Measurements from ENCODE around the gene PACRG.

Gene PACRG

DNA sequence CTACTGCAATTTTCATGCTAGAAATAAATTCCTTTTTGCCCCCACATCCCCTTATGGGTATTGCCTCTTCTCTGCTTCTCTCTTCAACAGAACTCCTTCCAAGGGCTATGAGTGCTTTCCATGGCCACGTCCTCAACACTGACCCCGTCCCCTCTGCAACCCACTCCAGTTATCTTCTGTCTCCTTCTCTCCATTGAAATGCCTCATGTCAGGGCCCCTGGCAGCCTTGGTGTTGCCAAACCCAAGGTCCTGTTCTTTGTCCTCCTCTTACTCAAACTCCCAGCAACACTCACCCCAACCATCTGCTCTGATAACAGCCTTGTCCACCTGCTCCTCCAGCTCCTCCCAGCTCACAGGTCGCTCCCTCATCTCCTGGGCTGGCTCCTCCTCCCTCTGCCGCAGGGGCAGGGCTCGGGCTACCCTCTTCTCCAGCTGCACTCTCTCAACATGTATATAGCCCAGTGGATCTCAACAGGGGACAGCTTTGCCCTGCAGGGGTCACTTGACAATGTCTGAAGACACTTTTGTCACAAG, 490.7 kb downstream of the PACRG start:
- FAIRE-seq, result no peak

DNA sequence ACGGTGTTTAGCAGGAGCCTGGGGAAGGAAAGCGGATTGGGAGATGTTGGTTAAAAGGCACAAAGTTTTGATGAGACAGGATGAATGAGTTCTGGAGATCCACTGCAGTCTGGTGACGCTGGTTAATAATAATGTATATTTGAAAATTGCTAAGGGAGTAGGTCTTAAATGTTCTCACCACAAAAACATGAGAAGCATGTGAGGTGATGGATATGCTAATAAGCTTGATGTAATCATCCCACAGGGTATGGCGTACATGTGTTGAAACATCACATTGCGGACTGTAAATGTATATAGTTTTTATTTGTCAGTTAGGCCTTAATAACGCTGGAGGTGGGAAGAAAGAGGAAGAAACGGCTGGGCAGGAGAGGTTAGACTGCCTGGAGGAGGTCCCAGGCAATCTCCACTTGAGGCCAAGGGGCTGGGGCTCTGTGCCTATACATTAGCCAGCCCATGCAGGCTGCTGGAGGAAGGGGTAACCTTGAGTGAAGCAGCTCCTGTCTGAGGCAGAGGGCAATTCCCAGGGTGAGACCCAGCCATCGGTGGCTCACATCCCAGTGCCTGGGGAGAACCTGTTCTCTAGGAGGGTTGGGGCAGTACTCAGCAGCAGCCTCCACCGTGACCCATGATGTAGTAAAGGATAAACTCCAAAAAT, 498.5 kb downstream of the PACRG start:
- no peak for FAIRE-seq

DNA sequence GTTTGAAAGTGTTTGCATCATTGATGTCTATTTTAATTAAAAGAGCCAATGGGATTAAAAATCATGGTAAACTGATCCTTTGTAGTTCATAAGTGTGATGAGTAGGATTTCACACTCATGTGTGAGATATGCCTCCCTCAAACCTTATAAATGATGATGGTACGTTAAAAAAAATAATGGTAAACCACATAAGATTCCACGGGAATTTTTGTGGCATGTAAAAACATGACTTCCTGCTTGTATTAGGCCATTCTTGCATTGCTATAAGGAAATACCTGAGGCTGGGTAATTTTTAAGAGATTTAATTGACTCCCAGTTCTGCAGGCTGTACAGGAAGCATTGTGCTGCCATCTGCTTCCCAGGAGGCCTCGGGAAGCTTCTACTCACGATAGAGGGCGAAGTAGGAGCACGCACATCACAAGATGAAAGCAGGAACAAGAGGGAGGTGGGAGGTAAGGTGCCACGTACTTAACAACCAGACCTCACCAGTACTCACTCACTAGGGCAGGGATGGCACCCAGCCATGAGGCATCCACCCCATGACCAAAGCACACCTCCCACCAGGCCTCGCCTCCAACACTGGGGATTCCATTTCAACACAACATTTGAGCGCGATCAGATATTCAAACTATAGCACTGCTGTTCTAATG, 499.2 kb downstream of the PACRG start:
- no peak for FAIRE-seq

DNA sequence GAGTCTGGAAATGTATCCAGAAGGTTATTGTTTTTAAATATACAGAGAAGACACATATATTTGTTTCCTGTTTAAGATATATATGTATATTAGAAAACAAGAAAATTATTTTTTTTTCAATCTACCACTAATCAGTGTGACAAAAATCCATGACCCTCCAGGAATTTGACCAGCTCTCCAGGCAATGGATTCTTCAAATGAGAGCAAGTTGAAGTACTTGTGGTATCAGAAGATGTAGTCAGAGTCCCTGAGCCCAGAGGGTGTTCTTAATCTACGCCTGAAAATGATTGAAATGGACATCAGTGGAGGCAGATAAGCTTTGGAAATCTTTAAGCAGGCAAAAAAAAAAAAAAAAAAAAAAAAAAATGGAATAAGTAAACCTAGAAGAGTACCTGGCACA, 500.3 kb downstream of the PACRG start:
- no peak for FAIRE-seq

DNA sequence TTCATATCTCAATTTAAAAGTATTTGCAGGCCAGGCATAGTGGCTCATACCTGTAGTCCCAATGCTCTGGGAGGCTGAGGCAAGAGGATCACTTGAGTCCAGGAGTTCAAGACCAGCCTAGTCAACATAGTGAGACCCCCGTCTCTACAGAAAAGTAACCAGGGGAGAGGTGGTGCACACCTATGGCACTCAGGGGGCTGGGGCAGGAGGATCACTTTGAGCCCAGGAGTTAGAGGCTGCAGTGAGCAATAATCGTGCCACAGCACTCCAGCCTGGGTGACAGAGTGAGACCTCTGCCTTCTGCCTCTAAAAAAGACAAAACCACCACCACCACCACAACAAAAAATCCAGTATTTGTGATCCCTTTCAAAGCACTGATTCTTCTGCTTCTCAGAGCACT, 501.3 kb downstream of the PACRG start:
- FAIRE-seq, result no peak

DNA sequence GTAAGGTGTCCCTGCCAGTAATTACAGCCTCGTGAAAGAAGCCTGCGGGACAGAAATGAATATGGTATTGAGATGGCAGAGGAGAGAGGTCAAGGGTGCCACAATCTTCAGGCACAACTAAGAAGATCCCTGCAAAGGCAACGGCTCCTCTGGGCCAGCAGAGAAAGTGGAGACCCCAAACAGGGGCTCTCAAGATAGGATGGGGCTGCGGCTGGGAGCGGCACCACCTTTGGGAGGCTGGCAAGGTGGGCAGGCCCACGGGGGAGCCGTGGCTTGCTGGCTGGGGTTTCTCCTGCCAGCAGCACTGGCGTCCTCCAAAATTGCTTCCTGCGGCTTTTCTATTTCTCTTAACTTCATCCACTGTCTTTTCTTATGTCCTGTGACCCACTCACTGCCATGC, 503.1 kb downstream of the PACRG start:
- no peak for FAIRE-seq

DNA sequence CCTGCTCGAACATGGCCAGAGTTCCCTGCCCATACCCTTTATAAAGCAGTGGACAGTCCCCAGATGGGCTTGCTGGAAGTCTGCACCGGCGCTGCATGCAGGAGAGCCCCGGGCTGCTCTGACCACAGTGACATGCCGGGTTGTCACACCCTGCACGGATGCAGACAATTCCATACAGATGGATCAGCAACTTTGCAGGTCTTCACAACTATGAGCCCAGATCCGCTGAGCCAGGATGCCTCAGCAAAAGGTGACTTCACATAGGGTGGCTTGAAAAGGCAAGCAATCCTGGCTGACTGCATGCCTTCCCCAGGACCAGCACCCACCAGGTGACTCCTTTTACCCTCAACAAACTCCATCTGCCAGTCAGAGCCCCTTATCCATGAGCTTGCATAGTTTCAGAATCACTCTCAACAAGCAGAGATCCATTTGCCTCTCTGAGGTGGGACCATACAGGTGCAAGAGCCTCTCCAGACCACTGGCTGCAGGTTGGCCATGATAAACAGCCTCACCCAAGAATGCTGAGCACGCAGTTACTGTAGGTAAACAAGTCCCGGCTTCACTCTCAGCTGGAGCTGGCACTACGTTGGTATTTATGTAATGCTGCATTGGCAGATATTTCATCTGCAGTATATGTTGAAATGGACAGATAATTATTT, 503.7 kb downstream of the PACRG start:
- no peak for FAIRE-seq

DNA sequence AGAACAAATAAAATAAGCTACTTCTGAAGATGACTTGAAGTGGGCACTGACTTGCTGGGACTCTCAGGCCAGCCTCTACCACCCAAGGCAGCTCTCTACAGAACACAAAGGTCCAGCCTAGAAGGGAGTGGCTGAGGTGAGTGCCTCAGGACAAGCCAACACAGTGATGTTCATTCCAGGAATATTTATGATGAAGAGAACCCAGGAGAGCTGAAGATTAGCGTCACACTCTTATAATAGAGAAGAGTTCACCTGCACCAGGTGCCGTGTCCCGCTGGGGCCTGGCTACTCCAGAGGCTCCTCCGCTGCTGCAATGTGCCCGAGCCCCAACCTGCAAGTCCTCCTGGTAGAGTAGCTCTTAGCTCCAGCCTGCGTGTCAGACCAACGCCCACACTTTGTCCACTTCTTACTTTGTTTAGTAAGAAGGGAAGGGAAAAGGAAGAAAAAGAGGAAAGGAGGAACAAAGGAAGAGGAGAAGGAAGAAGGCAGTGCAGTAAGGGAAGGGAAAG, 504.3 kb downstream of the PACRG start:
- no peak for FAIRE-seq

DNA sequence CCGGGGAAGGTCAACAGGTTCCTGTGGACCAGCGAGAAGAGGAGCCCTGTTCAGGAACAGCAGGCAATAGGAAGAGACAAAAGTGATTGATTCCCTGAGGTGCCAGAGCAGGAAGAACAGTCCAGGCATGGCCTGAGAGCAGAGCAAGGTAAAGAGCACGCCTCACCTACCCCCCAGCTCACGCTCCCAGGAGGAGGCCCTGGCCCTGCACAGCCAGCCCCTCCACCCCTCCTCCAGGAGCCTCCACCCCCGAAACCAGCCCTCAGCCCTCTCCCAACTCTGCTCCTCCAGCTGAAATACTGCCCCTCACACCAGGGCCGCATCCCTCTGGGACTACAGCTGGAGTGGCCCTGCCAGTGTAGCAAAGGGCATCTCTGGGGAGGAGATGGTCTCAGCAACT, 504.9 kb downstream of the PACRG start:
- no peak for FAIRE-seq

DNA sequence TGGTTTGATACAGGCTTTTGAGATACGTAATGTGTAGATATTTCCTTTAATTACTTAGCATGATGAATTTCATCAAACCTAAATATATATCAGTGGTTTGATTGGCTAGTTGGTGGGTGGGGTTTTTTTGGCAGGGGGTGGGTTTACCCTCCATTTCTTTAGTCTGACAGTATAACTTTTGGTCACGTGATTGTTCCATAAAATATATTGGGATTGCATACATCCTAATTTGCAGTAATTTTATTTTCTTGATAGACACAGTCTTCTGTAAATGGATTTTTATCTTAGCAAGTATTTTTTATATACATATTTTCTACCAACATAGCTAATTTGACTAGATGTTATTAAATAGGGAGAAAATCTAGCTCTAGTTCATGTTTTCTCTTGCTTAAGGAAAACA, 509.3 kb downstream of the PACRG start:
- no peak for FAIRE-seq

DNA sequence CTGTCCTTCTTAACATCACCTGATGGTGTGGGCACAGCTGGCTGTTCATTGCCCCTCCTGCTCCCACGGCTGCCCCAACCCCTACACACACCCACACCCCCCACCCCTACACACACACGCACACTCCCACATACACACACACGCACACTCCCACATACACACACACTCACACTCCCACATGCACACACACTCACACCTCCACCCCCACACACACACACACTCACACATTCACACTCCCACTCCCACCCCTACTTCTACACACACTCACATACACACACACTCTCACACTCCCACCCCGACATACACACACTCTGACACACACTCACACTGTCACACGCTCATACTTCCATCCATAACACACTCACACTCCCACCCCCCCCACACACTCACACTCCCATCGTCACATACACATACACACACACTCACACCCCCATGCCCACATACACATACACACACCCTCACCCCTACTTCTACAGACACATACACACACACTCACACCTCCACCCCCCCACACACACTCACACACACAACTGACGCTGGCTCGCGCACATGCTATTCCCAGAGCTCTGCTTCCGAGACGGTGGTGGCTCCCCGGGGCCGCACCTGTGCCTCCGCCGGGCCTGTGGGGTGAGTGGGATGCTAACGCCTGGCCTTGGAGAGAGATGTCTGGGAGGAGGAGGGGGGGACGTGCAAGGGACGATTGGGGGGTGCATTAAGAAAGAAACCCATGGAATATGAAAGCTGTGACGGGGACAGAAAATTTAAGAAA, 512.0 kb downstream of the PACRG start:
- FAIRE-seq, result no peak

DNA sequence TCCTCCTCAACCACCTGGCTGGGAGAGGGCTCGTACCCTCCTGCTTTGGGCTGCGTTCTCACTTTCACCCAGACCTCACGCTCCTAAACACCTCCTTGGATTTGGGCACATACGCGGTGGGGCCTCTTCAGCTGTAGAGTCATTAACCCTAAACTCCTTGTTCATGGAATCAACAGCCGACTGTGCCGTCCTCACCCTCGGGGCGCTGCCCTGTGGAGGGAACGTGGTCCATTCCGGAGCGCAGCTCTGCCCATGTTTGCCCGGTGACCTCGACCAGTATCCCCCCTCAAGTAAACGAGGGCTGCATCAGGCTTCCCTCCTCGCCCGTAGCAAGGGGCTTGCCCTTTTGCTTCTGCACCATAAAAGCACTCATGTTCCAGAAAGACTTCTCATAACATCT, 512.8 kb downstream of the PACRG start:
- no peak for FAIRE-seq

DNA sequence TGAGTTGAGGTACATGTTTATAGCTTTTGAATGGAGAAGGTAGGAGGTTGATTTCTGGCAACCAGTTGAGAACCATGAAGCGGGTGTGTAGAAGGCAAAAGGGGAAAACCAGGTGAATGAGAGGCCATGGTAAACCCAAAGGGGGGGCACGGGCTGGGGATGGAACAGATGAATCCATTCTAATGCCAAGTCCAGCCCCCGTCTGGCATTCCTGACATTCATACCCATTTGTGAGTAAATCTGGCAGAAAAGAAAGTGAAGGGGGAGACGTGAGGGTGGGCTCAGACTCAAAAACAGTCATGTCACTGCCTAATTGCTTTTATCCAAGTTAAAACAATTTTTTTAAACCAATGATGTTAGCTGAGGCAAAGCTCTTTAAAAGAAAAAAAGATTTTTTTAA, 513.9 kb downstream of the PACRG start:
- FAIRE-seq, result no peak

DNA sequence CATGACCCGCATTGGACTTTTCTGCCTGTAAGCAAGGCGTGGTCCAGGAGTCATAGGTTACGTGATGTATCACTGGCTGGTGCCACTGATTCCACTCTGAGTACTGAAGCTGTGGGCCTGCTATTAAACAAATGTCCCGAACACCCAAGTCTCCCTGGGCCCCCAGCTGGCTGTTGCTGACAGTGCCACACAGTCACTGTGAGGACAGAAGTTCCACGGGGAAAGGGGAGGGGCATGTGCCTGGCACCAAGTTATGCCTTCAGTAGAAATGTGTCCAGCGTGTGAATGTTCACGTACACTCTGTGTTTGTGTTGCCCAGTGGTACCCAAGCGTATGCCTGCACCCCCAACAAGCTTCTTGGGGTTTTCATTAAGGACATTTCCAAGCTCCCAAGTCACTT, 515.3 kb downstream of the PACRG start:
- FAIRE-seq, result no peak

DNA sequence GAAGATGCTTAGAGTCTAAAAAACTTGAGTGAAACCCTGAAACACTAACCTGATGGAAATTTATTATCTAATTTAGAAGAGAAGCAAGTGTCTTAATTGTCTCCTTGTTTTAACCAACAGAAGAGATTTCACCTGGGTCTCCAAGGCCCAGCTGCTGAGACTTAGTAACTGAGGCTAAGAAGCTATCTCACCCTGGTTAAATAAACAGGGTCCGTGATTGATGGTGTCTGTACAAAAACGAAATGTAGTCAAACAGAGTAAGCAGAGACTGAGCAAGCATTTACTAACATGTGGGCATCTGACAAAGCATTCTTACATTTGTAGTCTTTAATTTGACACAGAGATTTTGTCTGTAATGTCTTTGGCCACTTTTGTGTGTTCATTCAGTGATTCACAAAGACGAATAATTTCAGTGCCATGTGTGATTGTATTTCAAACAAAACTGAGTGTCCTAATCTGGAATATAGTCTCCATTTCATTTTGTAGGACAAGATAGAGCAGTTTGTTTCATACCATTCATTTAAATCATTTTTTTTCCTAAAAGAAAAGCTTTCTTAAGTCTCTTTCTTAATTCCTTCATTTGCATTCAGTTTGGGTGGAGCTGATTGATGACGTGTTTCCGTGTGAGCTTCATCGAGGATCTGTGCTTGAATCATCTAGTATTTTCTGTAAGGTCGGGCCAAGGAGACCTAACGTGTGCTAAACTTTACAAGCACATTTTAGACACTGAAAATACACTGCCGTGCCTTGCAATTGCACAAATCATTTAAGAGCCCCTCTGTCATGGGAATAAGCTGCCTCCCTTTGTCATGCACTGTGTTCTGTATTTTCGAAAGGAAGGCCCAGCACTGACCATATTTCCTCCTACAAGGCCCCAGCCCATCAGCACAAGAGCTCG, 516.2 kb downstream of the PACRG start:
- FAIRE-seq, result no peak

DNA sequence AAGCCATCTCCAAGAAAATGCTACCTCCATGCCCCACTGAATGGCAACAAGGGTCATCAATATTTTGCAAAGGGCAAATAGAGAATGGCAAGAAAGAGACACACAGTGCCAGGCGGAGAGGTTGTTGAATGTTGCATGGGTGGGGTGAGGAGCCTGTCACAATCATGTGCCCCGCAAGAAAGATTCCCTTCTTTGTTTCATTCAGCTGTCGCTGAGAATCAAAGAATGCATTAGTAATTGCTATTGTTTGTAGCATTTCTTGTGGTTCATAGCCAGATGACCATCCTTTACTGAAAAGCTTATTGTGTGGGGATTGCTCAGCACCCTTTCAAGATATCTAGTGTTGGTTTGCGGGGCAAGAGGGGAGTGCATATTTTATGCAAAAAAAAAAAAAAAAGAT, 520.3 kb downstream of the PACRG start:
- no peak for FAIRE-seq

DNA sequence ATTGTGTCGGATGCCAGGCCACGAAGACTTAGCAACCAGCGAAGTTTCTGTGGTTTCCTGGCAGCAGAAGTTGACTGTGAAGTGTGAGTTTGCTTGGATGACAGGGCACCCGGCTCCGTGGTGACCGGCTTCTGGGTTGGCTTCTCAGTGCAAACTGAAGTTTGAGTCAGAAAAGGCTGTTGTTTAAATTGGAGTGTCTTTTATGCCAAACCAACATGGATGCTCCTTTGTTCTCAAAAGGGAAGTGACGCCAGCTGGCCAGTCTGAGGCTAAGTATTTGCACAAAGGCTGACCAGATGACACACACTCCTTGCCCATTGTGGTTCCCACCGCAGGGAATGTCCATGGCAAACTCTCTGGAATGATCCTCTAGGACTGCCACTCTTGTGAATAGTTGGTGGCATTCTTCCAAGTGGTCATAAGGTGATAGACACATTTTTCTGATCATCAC, 521.9 kb downstream of the PACRG start:
- FAIRE-seq, result no peak

DNA sequence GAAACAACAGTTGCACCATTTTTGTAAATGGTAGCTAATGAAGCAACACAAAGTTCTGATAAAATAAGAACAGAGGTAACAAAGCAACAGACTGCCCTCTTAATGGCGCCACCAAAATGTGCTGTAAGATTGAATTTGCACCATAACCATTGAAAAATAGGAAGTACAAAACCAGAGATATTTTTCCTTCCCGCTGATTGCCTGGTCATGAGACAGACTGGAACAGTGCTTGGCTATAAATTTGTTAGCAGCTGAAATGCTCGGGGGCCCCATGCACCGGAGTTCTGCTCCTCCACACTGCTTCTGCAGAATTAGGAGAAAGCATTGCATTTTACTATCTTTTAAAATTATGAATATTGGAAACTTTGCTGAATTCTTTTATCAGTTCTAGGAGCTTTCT, 522.3 kb downstream of the PACRG start:
- FAIRE-seq, result no peak

DNA sequence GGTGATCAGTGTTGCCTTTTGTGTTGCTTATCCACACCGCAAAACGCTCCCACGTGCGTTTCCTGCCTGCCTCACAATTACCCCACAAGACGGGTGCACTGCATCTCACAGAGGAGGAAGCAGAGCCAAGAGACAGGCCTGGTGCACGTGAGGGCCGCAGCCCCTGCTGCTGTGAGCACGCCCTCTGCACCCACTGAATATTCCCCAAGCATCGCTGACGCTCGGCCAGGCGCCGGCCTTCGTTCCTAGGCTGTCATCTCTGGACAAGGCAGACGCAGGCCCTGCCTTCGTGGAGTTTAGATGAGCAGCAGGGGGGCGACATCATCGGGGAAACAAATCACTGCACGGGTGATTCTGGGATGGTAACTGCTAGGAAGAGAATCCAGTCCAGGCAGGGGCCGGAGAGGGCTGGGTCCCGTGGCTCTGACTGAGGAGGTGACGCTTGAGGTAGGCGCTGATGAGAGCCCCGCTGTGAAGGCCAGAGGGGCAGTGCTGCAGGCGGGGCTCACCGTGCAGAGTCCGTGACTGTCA, 524.4 kb downstream of the PACRG start:
- FAIRE-seq, result no peak

DNA sequence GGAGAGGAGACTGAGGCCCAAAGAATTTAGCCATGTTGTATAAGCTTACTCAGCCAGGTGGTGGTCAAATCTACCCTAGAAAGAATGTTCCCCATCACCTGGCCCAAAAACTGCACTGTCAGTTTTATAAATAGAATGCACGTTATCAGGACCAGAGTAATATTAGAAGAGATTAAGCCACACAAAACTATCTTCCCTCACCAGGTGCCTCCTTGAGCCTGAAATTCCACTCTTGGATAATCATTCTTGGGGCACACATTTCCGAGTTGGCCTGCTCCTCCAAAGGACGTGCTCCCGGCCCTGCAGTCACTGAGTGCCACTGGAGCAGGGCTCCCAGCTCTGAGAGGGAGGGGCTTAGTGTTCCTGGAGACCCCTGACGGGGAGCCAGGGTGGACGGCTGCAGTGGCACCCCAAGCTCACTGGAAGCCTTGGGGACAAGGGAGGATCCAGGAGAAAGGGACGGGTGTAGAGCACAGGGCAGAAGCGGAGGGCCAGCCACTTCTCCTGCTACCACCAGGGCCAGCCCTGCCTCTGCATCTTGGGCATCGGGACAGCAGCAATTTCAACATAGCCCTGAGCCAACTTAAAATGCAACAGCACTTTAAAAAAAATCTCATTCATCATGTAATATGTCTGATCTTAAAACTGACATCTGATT, 525.9 kb downstream of the PACRG start:
- no peak for FAIRE-seq

DNA sequence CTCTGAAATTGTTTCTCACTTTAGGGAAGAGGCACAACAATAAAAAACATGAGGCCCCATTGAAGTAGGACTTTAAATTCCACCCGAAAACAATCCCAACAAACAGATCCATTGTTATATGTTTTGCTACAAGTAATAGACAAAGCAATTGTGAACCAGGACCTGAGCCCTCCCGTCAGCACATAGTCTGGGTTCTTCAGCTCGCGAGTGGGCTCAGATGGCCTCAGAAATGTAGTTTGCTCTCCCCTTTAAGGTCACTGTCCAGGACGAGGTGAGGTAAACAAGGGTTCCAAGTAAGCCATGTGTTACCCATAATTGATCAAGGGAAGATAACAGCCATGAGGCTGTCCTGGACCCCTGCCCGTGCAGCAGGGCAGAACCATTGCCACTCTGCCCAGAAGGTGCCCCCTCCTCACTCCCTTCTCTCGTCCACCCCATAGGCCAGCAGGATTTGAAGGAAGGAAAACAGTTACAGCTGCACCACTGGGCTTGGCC, 526.6 kb downstream of the PACRG start:
- no peak for FAIRE-seq
